Uterus (tissue), 2 donors: ENCODE measurements around the gene SLC8A1.

ENCODE experiments used
- POLR2A ChIP-seq, 2 donors: fragments of 450-650 bp; IDR thresholded peaks; one replicate each; pipeline ENCODE4 v1.6.1; 2016; ENCODE audit warnings: antibody characterized with exemption in 2 of 2, mild to moderate bottlenecking in 1 of 2, moderate library complexity in 1 of 2
- TF ChIP-seq, protein P1 (sequence below), 4 experiments: fragments of 200-600 bp in 2 of 4; fragments of 450-650 bp in 2 of 4; sonication (generic) in 2 of 4; IDR thresholded peaks; one replicate each; pipeline ENCODE4 v1.5.1; 2016 to 2019; ENCODE audit warnings: antibody characterized with exemption in 4 of 4, mild to moderate bottlenecking in 2 of 4, moderate library complexity in 1 of 4

DNA sequence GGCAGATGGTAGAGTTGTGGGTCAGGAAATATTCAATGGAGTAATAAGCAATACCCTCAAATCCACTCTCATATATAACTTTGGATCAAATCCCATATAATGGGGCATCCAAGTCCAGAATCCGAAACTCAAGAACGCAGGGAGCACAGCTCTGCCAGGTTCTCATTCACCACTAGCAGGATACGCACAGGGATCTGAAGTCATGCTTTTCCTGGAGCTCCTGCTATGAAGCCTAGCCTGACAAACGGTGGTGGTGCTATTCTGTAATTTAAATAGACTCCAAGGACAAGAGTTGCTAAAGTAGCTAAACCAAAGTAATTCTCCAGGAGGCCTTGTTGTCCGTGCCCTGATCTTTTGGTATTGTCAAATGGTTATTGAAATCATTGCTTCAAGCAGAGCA lies 264.8 kb downstream of the SLC8A1 start:
- TF ChIP-seq, protein P1, sequence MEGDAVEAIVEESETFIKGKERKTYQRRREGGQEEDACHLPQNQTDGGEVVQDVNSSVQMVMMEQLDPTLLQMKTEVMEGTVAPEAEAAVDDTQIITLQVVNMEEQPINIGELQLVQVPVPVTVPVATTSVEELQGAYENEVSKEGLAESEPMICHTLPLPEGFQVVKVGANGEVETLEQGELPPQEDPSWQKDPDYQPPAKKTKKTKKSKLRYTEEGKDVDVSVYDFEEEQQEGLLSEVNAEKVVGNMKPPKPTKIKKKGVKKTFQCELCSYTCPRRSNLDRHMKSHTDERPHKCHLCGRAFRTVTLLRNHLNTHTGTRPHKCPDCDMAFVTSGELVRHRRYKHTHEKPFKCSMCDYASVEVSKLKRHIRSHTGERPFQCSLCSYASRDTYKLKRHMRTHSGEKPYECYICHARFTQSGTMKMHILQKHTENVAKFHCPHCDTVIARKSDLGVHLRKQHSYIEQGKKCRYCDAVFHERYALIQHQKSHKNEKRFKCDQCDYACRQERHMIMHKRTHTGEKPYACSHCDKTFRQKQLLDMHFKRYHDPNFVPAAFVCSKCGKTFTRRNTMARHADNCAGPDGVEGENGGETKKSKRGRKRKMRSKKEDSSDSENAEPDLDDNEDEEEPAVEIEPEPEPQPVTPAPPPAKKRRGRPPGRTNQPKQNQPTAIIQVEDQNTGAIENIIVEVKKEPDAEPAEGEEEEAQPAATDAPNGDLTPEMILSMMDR (IDR thresholded peaks at IDR 0.05) = no peak
- TF ChIP-seq POLR2A (IDR thresholded peaks at IDR 0.05) = no peak
